ENCODE results near the gene SORBS1.

Gene SORBS1

DNA sequence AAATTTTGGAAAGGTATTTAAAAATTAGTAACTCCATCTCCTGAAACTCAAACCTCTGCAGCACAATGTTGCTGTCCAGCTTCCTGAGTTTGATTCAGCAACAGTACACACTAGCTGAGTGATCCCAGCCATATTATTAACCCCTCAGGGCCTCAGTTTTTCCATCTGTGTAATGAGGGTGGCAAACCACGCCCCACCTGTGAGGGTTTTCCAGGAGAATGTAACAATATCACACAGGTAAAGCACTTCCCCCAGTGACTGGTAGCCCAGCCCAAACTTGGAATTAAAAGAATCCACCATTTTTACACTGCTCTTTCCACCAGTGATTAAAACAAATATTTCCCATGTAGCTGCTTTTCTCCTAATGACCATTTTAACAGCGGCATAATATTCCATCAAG lies 122.4 kb downstream of the SORBS1 start:
- H3K9ac ChIP-seq (ENCODE audit: low read depth, low read length) = no peak overlapping the region
- H3K9me3 ChIP-seq (ENCODE audit: control insufficient read depth, insufficient read depth, low read length) = no peaks in the 10 kb centered on the region
- H3K4me1 ChIP-seq (ENCODE audit: insufficient read depth, low read length) = no peaks in the 10 kb centered on the region
- no peaks in the 10 kb centered on the region for H3K36me3 ChIP-seq (ENCODE audit: insufficient read depth, low read length)

DNA sequence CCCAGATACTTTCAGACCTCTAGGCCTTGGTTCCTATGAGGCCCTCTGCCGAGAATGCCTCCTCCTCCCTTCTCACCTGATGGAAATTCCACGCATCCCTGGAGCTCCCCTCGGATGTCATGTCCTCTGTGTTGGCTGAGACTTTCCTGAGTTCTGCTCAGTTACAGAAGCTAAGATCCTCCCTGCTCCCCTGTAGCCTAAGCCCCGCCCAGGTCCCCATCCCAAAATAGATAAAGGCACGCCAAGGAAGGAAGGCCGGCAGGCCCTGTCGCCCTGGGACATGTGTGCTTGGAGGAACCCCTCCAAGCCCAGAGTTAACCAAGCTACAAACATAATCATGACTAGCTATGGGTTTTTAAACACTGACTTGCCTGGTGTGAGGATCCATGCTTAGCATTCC lies 123.5 kb downstream of the SORBS1 start:
- Histone ChIP-seq H3K36me3 (ENCODE audit: insufficient read depth, low read length) (no peaks in the 10 kb centered on the region), H3K9ac (ENCODE audit: low read depth, low read length) (no peak overlapping the region), H3K4me1 (ENCODE audit: insufficient read depth, low read length) (no peaks in the 10 kb centered on the region), H3K9me3 (ENCODE audit: control insufficient read depth, insufficient read depth, low read length) (no peaks in the 10 kb centered on the region)

- H3K4me1 ChIP-seq (ENCODE audit: insufficient read depth, low read length) = no peaks in the 10 kb centered on the region
- H3K9me3 ChIP-seq (ENCODE audit: control insufficient read depth, insufficient read depth, low read length) = no peaks in the 10 kb centered on the region
- H3K36me3 ChIP-seq (ENCODE audit: insufficient read depth, low read length) = no peaks in the 10 kb centered on the region
- H3K9ac ChIP-seq (ENCODE audit: low read depth, low read length) = no peak overlapping the region
Observed at GRCh38 chr10:95435548-95436279, 125.5 kb downstream of the SORBS1 start.

- no peaks in the 10 kb centered on the region for H3K9me3 ChIP-seq (ENCODE audit: control insufficient read depth, insufficient read depth, low read length)
- H3K4me1 ChIP-seq (ENCODE audit: insufficient read depth, low read length) = no peaks in the 10 kb centered on the region
Observed at GRCh38 chr10:95434583-95434982, 126.6 kb downstream of the SORBS1 start.

GRCh38 chr10:95431900-95432342 lies 129.2 kb downstream of the SORBS1 start:
- Histone ChIP-seq H3K4me1 (ENCODE audit: insufficient read depth, low read length) (no peaks in the 10 kb centered on the region), H3K9me3 (ENCODE audit: control insufficient read depth, insufficient read depth, low read length) (no peaks in the 10 kb centered on the region), H3K36me3 (ENCODE audit: insufficient read depth, low read length) (no peaks in the 10 kb centered on the region), H3K9ac (ENCODE audit: low read depth, low read length) (no peak overlapping the region)

More at GRCh38 chr10:95434583-95434982, 126.6 kb downstream of the SORBS1 start:
- Histone ChIP-seq H3K36me3 (ENCODE audit: insufficient read depth, low read length) (no peaks in the 10 kb centered on the region), H3K9ac (ENCODE audit: low read depth, low read length) (no peak overlapping the region)

DNA sequence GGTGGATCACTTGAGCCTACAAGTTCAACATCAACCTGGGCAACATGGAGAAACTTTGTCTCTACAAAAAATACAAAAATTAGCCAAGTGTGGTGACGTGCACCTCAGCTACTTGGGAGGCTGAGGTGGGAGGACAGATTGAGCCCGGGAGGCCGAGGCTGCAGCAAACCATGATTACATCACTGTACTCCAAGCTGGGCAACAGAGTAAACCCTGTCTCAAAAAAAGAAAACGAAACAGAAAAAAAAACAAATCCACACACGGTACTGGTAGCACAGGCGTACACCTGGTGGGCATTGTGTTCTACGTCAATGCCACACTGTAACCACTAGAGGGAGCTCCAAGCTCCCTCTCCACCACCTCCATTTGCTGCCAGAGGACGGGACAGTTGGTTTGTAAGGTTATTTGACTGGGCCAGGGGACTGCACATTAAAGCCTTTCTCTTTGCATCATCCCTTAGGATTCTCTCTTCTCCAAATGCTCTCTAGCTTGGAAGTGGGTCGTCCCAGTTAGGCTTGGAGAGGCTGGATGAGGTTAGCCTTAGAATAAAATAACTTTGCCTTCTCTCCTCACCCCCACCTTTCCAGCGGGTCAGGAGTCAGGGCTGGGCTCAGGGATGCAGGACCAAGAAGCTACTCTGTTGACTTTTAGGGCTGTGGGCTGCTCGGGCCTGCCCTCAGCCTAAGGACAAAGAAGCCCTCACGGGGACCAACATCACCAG lies 130.8 kb downstream of the SORBS1 start:
- Histone ChIP-seq H3K4me1 (ENCODE audit: insufficient read depth, low read length) (no peaks in the 10 kb centered on the region), H3K9me3 (ENCODE audit: control insufficient read depth, insufficient read depth, low read length) (no peaks in the 10 kb centered on the region), H3K9ac (ENCODE audit: low read depth, low read length) (no peak overlapping the region), H3K36me3 (ENCODE audit: insufficient read depth, low read length) (no peaks in the 10 kb centered on the region)

GRCh38 chr10:95429639-95430038 lies 131.5 kb downstream of the SORBS1 start:
- no peaks in the 10 kb centered on the region for H3K36me3 ChIP-seq (ENCODE audit: insufficient read depth, low read length)
- no peak overlapping the region for H3K9ac ChIP-seq (ENCODE audit: low read depth, low read length)
- no peaks in the 10 kb centered on the region for H3K9me3 ChIP-seq (ENCODE audit: control insufficient read depth, insufficient read depth, low read length)
- H3K4me1 ChIP-seq (ENCODE audit: insufficient read depth, low read length) = no peaks in the 10 kb centered on the region

DNA sequence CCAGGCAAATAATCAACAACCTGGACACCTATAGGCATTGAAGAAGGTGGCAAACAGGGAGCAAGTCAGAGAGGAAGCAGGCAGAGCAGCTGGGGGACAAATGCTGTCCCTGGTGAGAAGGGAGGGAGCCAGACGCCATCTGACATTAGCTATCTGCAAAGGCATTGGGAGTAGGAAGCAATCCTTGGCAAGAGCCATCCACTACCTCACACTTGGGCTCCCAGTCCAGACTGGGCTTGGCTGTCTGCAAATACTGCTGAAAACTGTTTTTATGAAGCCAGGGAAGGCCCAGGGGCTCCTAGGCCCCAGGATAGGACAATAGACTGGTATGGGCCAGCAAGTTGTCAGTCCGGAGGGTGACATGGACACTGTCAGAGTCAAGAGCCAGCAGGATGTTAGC lies 132.5 kb downstream of the SORBS1 start:
- H3K9me3 ChIP-seq (ENCODE audit: control insufficient read depth, insufficient read depth, low read length) = no peaks in the 10 kb centered on the region
- H3K36me3 ChIP-seq (ENCODE audit: insufficient read depth, low read length) = no peaks in the 10 kb centered on the region
- no peak overlapping the region for H3K9ac ChIP-seq (ENCODE audit: low read depth, low read length)
- no peaks in the 10 kb centered on the region for H3K4me1 ChIP-seq (ENCODE audit: insufficient read depth, low read length)

GRCh38 chr10:95426482-95426881 lies 134.7 kb downstream of the SORBS1 start:
- Histone ChIP-seq H3K36me3 (ENCODE audit: insufficient read depth, low read length) (no peaks in the 10 kb centered on the region), H3K4me1 (ENCODE audit: insufficient read depth, low read length) (no peaks in the 10 kb centered on the region), H3K9me3 (ENCODE audit: control insufficient read depth, insufficient read depth, low read length) (no peaks in the 10 kb centered on the region)

GRCh38 chr10:95425592-95426465 lies 135.3 kb downstream of the SORBS1 start:
- no peaks in the 10 kb centered on the region for H3K36me3 ChIP-seq (ENCODE audit: insufficient read depth, low read length)
- no peaks in the 10 kb centered on the region for H3K4me1 ChIP-seq (ENCODE audit: insufficient read depth, low read length)
- H3K9ac ChIP-seq (ENCODE audit: low read depth, low read length) = no peak overlapping the region
- no peaks in the 10 kb centered on the region for H3K9me3 ChIP-seq (ENCODE audit: control insufficient read depth, insufficient read depth, low read length)

More at GRCh38 chr10:95426482-95426881, 134.7 kb downstream of the SORBS1 start:
- no peak overlapping the region for H3K9ac ChIP-seq (ENCODE audit: low read depth, low read length)

DNA sequence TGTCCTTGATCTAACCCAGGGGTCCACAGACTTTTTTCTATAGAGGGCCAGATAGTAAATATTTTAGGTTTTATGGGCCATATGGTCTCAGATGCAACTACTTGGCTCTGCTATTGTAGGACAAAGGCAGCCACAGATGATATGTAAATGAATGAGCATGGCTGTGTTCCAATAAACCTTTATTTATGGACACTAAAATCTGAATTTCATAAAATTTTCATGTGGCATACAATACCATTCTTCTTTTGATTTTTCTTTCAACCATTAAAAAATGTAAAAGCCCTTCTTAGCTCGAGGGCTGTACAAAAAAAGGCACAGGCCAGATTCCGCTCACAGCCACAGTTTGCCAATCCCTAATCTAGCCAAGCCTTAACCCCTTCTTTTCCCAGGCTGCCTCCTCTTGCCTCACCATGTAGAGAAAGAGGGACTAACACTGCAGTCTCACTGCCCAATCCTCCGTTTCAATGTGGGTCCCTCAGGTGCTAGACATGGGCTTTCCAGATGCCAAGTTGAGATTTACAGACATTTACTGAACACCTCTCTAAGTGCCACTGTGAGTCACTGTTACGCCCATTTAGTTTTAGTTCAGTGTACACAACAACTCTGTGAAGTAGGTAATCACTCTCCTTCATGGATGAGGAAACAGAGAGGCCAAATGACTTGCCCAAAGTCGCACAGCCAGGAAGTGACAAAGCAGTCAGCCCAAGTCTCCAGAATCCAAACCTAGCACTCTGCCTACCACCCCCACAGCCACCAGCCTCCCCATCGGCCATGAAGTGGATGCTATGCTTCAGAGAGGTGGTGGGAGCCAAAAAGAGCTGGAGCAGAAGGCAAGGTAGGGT lies 137.8 kb downstream of the SORBS1 start:
- Histone ChIP-seq H3K9me3 (ENCODE audit: control insufficient read depth, insufficient read depth, low read length) (no peaks in the 10 kb centered on the region), H3K36me3 (ENCODE audit: insufficient read depth, low read length) (no peaks in the 10 kb centered on the region), H3K4me1 (ENCODE audit: insufficient read depth, low read length) (no peaks in the 10 kb centered on the region), H3K9ac (ENCODE audit: low read depth, low read length) (no peak overlapping the region)

- Histone ChIP-seq H3K9ac (ENCODE audit: low read depth, low read length) (no peak overlapping the region), H3K36me3 (ENCODE audit: insufficient read depth, low read length) (no peaks in the 10 kb centered on the region), H3K4me1 (ENCODE audit: insufficient read depth, low read length) (no peaks in the 10 kb centered on the region), H3K9me3 (ENCODE audit: control insufficient read depth, insufficient read depth, low read length) (no peaks in the 10 kb centered on the region)
Observed at GRCh38 chr10:95422233-95422632, 138.9 kb downstream of the SORBS1 start.

DNA sequence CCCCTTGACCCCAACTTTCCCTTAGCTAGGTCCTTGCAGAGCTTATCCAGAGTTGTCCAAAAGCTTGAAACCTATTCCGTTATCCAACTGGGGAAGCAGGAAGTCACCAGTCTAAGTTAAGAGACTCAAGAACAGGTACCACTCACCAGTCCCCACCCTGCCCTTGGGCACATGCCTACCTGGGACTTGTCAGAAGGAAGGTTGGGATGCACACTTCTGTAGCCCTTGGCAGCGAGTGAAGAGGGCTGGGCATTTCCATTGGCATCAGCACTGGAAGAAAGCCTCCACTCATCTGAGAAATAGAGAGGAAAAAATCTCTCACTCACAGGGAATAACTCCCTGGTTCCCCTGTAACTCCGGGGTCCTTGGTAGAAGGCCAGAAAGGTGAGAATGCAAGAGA lies 139.4 kb downstream of the SORBS1 start:
- Histone ChIP-seq H3K9me3 (ENCODE audit: control insufficient read depth, insufficient read depth, low read length) (no peaks in the 10 kb centered on the region), H3K9ac (ENCODE audit: low read depth, low read length) (no peak overlapping the region), H3K36me3 (ENCODE audit: insufficient read depth, low read length) (no peaks in the 10 kb centered on the region), H3K4me1 (ENCODE audit: insufficient read depth, low read length) (no peaks in the 10 kb centered on the region)

- H3K4me1 ChIP-seq (ENCODE audit: insufficient read depth, low read length) = peaks cover 11% of the 10 kb centered on the region
- H3K9me3 ChIP-seq (ENCODE audit: control insufficient read depth, insufficient read depth, low read length) = no peaks in the 10 kb centered on the region
- H3K36me3 ChIP-seq (ENCODE audit: insufficient read depth, low read length) = no peaks in the 10 kb centered on the region
- H3K9ac ChIP-seq (ENCODE audit: low read depth, low read length) = no peak overlapping the region
Observed at GRCh38 chr10:95419399-95419798, 141.8 kb downstream of the SORBS1 start.

Measured in ES-I3 (cell line).